ENCODE data around the gene STON1. TPM values are rescaled to one million over a fixed set of nuclear protein-coding genes. Genes with fewer than 3 reads are reported as not detected.

STON1 gene
- total and polyA plus RNA-seq, 2 donors (not counting 3 experiments of a cell fraction or from before 2014, with no cell fraction given): 6.3 to 12.1 TPM

GRCh38 chr2:48584551-48584950 lies 54.6 kb downstream of the STON1 start:
- Histone ChIP-seq H3K4me1 (ENCODE audit: control insufficient read depth, extremely low read depth, insufficient read depth, low read length) (no peaks in the 10 kb centered on the region), H3K27me3 (ENCODE audit: control insufficient read depth in 2 of 2, insufficient read depth in 2 of 2, low read length in 2 of 2) (no peaks in the 10 kb centered on the region), H3K4me3 (replicated peaks in 1 of 3; ENCODE audit: insufficient read depth in 1 of 3, low read depth in 1 of 3, low read length in 3 of 3) (no peak overlapping the region), H2AFZ (ENCODE audit: low read depth, low read length) (no peak overlapping the region), H4K20me1 (replicated peaks; ENCODE audit: control insufficient read depth, extremely low read depth, insufficient read depth, low read length) (no peaks in the 10 kb centered on the region), H3K9me3 (replicated peaks; ENCODE audit: control insufficient read depth, insufficient read depth, low read length) (no peaks in the 10 kb centered on the region), H3K27ac (ENCODE audit: insufficient read depth, low read depth, low read length) (no peak overlapping the region), H3K79me2 (ENCODE audit: control insufficient read depth, insufficient read depth, low read length) (no peaks in the 10 kb centered on the region), H3K36me3 (ENCODE audit: control insufficient read depth in 2 of 2, extremely low read depth in 1 of 2, insufficient read depth in 2 of 2, low read length in 2 of 2) (peaks cover 0 to 2% of the 10 kb centered on the region in 2 experiments), H3K4me2 (ENCODE audit: insufficient read depth, low read length) (no peak overlapping the region), H3K9ac (replicated peaks; ENCODE audit: extremely low read depth, insufficient read depth, low read length) (no peak overlapping the region), H3K9me1 (replicated peaks; ENCODE audit: control insufficient read depth, extremely low read depth, insufficient read depth, low read length) (no peaks in the 10 kb centered on the region)
- FAIRE-seq: no peak
- BruUV-seq (replicated peaks): no TSS peak
- POLR2A ChIA-PET: no interaction called here
- DNase-seq (ENCODE audit: low read depth, low spot score): no peak
- no peak for TF ChIP-seq MAX (IDR thresholded peaks at IDR 0.05; ENCODE audit: insufficient read depth, insufficient read length)
- CTCF ChIA-PET: no interaction called here
- dilution Hi-C loops (cut with MboI; ENCODE audit: extremely low pct_ligation_motif_present, low sequenced_read_pairs): no loop called here
- intact Hi-C loops (cut with micrococcal nuclease): loop anchor here (10.0 kb wide), 1 partner anchor 730 kb away; no protein-coding TSS in a partner anchor

- no peaks in the 10 kb centered on the region for H3K36me3 ChIP-seq (ENCODE audit: control insufficient read depth in 2 of 2, extremely low read depth in 1 of 2, insufficient read depth in 2 of 2, low read length in 2 of 2)
- intact Hi-C loops (cut with micrococcal nuclease) (loop anchor here (10.0 kb wide), 1 partner anchor 732 kb away; no protein-coding TSS in a partner anchor), dilution Hi-C loops (cut with MboI; ENCODE audit: extremely low pct_ligation_motif_present, low sequenced_read_pairs) (no loop called here)
- no peak overlapping the region for H3K27ac ChIP-seq (ENCODE audit: insufficient read depth, low read depth, low read length)
- H3K9me1 ChIP-seq (replicated peaks; ENCODE audit: control insufficient read depth, extremely low read depth, insufficient read depth, low read length): no peaks in the 10 kb centered on the region
- DNase-seq (ENCODE audit: low read depth, low spot score): no peak
- no peak overlapping the region for H3K4me3 ChIP-seq (replicated peaks in 1 of 3; ENCODE audit: insufficient read depth in 1 of 3, low read depth in 1 of 3, low read length in 3 of 3)
- no TSS peak for BruUV-seq (replicated peaks)
- no peak overlapping the region for H3K4me2 ChIP-seq (ENCODE audit: insufficient read depth, low read length)
- H3K27me3 ChIP-seq (ENCODE audit: control insufficient read depth in 2 of 2, insufficient read depth in 2 of 2, low read length in 2 of 2): no peaks in the 10 kb centered on the region
- ChIA-PET POLR2A (no interaction called here), CTCF (no interaction called here)
- no peaks in the 10 kb centered on the region for H3K9me3 ChIP-seq (replicated peaks; ENCODE audit: control insufficient read depth, insufficient read depth, low read length)
- H3K9ac ChIP-seq (replicated peaks; ENCODE audit: extremely low read depth, insufficient read depth, low read length): no peak overlapping the region
- H4K20me1 ChIP-seq (replicated peaks; ENCODE audit: control insufficient read depth, extremely low read depth, insufficient read depth, low read length): no peaks in the 10 kb centered on the region
- no peaks in the 10 kb centered on the region for H3K79me2 ChIP-seq (ENCODE audit: control insufficient read depth, insufficient read depth, low read length)
- H2AFZ ChIP-seq (ENCODE audit: low read depth, low read length): no peak overlapping the region
- no peaks in the 10 kb centered on the region for H3K4me1 ChIP-seq (ENCODE audit: control insufficient read depth, extremely low read depth, insufficient read depth, low read length)
- no peak for FAIRE-seq
- no peak for TF ChIP-seq JUN (IDR thresholded peaks at IDR 0.05; ENCODE audit: borderline replicate concordance, insufficient read depth, insufficient read length, low read depth)
- TF ChIP-seq, protein P1, sequence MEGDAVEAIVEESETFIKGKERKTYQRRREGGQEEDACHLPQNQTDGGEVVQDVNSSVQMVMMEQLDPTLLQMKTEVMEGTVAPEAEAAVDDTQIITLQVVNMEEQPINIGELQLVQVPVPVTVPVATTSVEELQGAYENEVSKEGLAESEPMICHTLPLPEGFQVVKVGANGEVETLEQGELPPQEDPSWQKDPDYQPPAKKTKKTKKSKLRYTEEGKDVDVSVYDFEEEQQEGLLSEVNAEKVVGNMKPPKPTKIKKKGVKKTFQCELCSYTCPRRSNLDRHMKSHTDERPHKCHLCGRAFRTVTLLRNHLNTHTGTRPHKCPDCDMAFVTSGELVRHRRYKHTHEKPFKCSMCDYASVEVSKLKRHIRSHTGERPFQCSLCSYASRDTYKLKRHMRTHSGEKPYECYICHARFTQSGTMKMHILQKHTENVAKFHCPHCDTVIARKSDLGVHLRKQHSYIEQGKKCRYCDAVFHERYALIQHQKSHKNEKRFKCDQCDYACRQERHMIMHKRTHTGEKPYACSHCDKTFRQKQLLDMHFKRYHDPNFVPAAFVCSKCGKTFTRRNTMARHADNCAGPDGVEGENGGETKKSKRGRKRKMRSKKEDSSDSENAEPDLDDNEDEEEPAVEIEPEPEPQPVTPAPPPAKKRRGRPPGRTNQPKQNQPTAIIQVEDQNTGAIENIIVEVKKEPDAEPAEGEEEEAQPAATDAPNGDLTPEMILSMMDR (IDR thresholded peaks at IDR 0.05; ENCODE audit: extremely low read depth in 1 of 2, insufficient read depth in 1 of 2, low read depth in 1 of 2, low read length in 2 of 2): no peak
- TF ChIP-seq FOS (IDR thresholded peaks at IDR 0.05; ENCODE audit: borderline replicate concordance, insufficient read depth, low read length): no peak
- TF ChIP-seq EZH2 (IDR thresholded peaks at IDR 0.05; ENCODE audit: borderline replicate concordance, low read depth, low read length, severe bottlenecking): no peak
- TF ChIP-seq MYC (IDR thresholded peaks at IDR 0.05; ENCODE audit: low read depth, low read length): no peak
- TF ChIP-seq POLR2AphosphoS5 (IDR thresholded peaks at IDR 0.05; ENCODE audit: insufficient read depth, low read depth, low read length): no peak
- TF ChIP-seq MAX (IDR thresholded peaks at IDR 0.05; ENCODE audit: insufficient read depth, insufficient read length): no peak
These were observed 56.5 kb downstream of the STON1 start for GRCh38 chr2:48586433-48586832.

Measured in endothelial cell of umbilical vein (primary cell).